Measurements from ENCODE around the gene CACNA2D3. TPM values are rescaled to one million over a fixed set of nuclear protein-coding genes. Genes with fewer than 3 reads are reported as not detected.

CACNA2D3 gene
- polyA plus RNA-seq, 3 donors = 8.3 to 21.5 (median 10.4) TPM

DNA sequence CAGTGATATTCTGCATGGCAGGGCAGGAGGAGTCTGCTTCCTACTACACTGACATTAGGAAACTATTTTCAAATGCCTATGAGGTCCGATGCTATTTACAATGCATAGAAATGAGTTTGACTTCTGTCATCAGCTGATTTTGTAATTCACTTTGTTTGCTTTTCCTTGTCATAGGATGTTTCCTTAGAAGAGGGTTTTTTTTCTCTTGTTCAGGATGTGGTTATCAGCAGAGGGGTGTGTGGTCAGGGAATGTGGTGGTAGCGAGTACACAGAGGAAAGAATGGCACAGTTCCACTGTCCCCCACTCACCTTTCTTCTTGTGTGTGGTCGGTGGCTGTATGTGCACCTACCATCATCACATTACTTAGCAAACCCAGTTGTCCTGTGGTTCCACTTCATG lies 574.0 kb downstream of the CACNA2D3 start:
- no peak for DNase-seq
- Mint-ChIP-seq H3K36me3 (no peaks in the 10 kb centered on the region), H3K27ac (no peak overlapping the region), H3K4me1 (no peaks in the 10 kb centered on the region), H3K27me3 (ENCODE audit: low read depth in 3 of 3) (peaks cover 0 to 2% (median 0%) of the 10 kb centered on the region in 3 donors), H3K4me3 (no peak overlapping the region), H3K9me3 (peaks cover 0 to 6% (median 3%) of the 10 kb centered on the region in 7 donors)
- intact Hi-C loops (cut with micrococcal nuclease) = no loop called here
- H2AFZ ChIP-seq (ENCODE audit: insufficient read depth, low read depth, low read length, poor library complexity, severe bottlenecking) = no peak overlapping the region
- no peaks in the 10 kb centered on the region for H3K79me2 ChIP-seq (ENCODE audit: insufficient read depth, low read length)
- no peak overlapping the region for H3K9ac ChIP-seq (ENCODE audit: insufficient read depth, low read length, poor library complexity, severe bottlenecking)
- WGBS (ENCODE audit: insufficient coverage) = 40% methylated on average over 1 of the region's 3 CpGs
- H3K36me3 ChIP-seq (replicated peaks in 1 of 2; ENCODE audit: control insufficient read depth in 1 of 2, insufficient read depth in 2 of 2, low read length in 2 of 2) = no peaks in the 10 kb centered on the region
- H3K4me2 ChIP-seq (replicated peaks; ENCODE audit: extremely low read depth, low read length, poor library complexity, severe bottlenecking) = no peak overlapping the region
- H3K9me3 ChIP-seq (replicated peaks in 1 of 2; ENCODE audit: control insufficient read depth in 1 of 2, insufficient read depth in 1 of 2, low read length in 2 of 2) = peaks cover 0 to 2% of the 10 kb centered on the region in 2 donors
- TF ChIP-seq, protein P1, sequence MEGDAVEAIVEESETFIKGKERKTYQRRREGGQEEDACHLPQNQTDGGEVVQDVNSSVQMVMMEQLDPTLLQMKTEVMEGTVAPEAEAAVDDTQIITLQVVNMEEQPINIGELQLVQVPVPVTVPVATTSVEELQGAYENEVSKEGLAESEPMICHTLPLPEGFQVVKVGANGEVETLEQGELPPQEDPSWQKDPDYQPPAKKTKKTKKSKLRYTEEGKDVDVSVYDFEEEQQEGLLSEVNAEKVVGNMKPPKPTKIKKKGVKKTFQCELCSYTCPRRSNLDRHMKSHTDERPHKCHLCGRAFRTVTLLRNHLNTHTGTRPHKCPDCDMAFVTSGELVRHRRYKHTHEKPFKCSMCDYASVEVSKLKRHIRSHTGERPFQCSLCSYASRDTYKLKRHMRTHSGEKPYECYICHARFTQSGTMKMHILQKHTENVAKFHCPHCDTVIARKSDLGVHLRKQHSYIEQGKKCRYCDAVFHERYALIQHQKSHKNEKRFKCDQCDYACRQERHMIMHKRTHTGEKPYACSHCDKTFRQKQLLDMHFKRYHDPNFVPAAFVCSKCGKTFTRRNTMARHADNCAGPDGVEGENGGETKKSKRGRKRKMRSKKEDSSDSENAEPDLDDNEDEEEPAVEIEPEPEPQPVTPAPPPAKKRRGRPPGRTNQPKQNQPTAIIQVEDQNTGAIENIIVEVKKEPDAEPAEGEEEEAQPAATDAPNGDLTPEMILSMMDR (IDR thresholded peaks at IDR 0.05) = no peak
- H3K27ac ChIP-seq (ENCODE audit: low read depth in 1 of 2, low read length in 2 of 2) = no peak overlapping the region
- no peaks in the 10 kb centered on the region for H3K27me3 ChIP-seq (ENCODE audit: control insufficient read depth in 2 of 2, insufficient read depth in 2 of 2, low read length in 2 of 2)
- no peak overlapping the region for H3K4me3 ChIP-seq (replicated peaks in 1 of 3; ENCODE audit: low read depth in 2 of 3, low read length in 3 of 3)
- no peaks in the 10 kb centered on the region for H3K4me1 ChIP-seq (ENCODE audit: control insufficient read depth in 1 of 2, insufficient read depth in 2 of 2, low read length in 2 of 2)
- H4K20me1 ChIP-seq (ENCODE audit: insufficient read depth, low read length) = no peaks in the 10 kb centered on the region

DNA sequence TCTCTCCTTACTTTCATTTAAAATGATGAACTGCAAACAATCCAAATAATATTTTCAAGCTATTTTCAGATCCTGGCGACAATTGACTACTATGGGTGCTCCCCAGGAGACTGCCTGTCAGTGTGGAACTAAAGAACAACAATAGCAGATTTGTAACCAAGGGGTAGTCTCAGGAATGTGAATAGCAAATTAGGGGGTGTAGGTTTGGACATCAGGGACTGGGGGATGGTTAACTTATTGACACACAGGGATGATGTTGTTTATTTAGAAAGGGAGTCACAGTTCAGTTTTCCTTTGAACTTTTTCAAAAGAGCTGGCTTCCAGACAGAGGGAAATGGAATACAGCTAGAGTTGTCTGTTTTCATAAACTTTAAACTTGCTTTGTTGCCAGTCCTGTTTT lies 575.7 kb downstream of the CACNA2D3 start:
- DNase-seq = no peak
- H3K4me3 Mint-ChIP-seq = no peak overlapping the region
- no peak overlapping the region for H3K27ac Mint-ChIP-seq
- intact Hi-C loops (cut with micrococcal nuclease) = no loop called here
- no peaks in the 10 kb centered on the region for H3K4me1 ChIP-seq (ENCODE audit: control insufficient read depth in 1 of 2, insufficient read depth in 2 of 2, low read length in 2 of 2)
- peaks cover 0 to 5% (median 3%) of the 10 kb centered on the region in 7 donors for H3K9me3 Mint-ChIP-seq
- no peak overlapping the region for H3K4me2 ChIP-seq (replicated peaks; ENCODE audit: extremely low read depth, low read length, poor library complexity, severe bottlenecking)
- no peak overlapping the region for H3K9ac ChIP-seq (ENCODE audit: insufficient read depth, low read length, poor library complexity, severe bottlenecking)
- peaks cover 0 to 2% of the 10 kb centered on the region in 2 donors for H3K9me3 ChIP-seq (replicated peaks in 1 of 2; ENCODE audit: control insufficient read depth in 1 of 2, insufficient read depth in 1 of 2, low read length in 2 of 2)
- no CpG with 5 or more reads among the region's 1 CpG for WGBS (ENCODE audit: insufficient coverage)
- H3K27me3 ChIP-seq (ENCODE audit: control insufficient read depth in 2 of 2, insufficient read depth in 2 of 2, low read length in 2 of 2) = no peaks in the 10 kb centered on the region
- no peaks in the 10 kb centered on the region for H4K20me1 ChIP-seq (ENCODE audit: insufficient read depth, low read length)
- no peak overlapping the region for H3K27ac ChIP-seq (ENCODE audit: low read depth in 1 of 2, low read length in 2 of 2)
- no peak overlapping the region for H2AFZ ChIP-seq (ENCODE audit: insufficient read depth, low read depth, low read length, poor library complexity, severe bottlenecking)
- H3K36me3 ChIP-seq (replicated peaks in 1 of 2; ENCODE audit: control insufficient read depth in 1 of 2, insufficient read depth in 2 of 2, low read length in 2 of 2) = no peaks in the 10 kb centered on the region
- TF ChIP-seq, protein P1 (IDR thresholded peaks at IDR 0.05) = no peak
- no peak overlapping the region for H3K4me3 ChIP-seq (replicated peaks in 1 of 3; ENCODE audit: low read depth in 2 of 3, low read length in 3 of 3)
- H3K79me2 ChIP-seq (ENCODE audit: insufficient read depth, low read length) = no peaks in the 10 kb centered on the region
- H3K4me1 Mint-ChIP-seq = no peaks in the 10 kb centered on the region
- no peaks in the 10 kb centered on the region for H3K36me3 Mint-ChIP-seq
- no peaks in the 10 kb centered on the region for H3K27me3 Mint-ChIP-seq (ENCODE audit: low read depth in 3 of 3)

Measured in CD14-positive monocyte (primary cell).